ENCODE measurements around the gene ADGRG1.
"Not testable (repeated sequence)": the region's sequence is repeated elsewhere in the genome, so short reads cannot be mapped to it uniquely, and the experiment has no call there.

Gene ADGRG1

DNA sequence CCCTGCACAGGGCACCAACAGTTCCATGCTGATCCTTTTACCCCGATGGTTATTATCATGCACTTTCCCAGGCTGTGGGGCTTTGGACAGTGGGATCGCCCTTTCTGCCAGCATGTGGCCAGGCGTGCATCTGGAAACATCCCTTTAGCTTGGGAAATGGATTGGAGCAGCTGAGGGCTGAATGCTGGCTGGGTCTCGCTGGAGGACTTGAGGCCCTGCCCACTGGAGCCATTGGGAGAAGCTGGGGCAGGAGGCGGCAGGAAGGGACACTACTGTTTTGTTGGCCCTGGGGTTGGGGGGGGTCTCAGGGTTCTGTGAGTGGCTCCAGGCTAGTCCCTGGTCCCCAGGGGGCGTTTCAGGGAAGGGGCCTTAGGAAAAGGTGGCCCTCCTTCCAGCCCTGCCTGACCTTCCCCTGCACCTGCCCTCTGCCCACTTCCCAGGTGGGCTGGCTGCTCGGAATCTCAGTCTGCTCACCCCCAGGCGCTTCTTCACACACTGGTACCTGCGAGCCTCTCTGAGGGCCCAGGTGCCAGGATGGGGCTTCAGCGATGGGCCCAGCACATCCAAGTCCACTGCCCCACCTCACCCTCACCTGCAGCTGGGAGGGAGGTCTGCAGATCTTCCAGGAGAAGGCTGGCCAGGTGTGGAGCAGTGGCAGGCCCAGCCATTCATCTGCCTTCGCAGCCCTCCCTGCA lies 38.1 kb downstream of the ADGRG1 start:
- DNase-seq (ENCODE audit: low read depth) = no peak

DNA sequence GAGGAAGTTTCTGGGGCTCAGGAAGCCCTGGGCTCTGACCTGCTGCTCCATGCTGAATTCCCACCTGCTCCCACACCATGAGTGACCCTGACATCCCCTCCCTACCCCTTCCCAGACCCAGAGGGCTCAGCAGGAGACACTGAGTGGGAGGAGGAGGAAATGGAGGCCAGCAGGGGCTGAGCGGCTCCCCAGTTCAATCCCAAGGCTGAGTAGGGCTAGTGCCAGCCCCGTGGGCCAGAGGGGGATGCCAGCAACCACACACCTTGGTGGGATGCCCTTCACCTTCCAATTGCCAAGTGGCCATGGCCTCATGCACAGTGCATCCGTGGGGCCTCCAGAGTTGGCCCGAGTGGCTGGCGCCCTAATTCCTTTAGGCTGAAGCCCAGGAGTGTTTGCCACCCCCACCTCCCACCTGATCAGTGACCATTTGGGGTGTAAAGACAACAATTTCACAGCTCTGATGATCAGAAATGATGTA lies 38.7 kb downstream of the ADGRG1 start:
- no peak for DNase-seq (ENCODE audit: low read depth)

DNA sequence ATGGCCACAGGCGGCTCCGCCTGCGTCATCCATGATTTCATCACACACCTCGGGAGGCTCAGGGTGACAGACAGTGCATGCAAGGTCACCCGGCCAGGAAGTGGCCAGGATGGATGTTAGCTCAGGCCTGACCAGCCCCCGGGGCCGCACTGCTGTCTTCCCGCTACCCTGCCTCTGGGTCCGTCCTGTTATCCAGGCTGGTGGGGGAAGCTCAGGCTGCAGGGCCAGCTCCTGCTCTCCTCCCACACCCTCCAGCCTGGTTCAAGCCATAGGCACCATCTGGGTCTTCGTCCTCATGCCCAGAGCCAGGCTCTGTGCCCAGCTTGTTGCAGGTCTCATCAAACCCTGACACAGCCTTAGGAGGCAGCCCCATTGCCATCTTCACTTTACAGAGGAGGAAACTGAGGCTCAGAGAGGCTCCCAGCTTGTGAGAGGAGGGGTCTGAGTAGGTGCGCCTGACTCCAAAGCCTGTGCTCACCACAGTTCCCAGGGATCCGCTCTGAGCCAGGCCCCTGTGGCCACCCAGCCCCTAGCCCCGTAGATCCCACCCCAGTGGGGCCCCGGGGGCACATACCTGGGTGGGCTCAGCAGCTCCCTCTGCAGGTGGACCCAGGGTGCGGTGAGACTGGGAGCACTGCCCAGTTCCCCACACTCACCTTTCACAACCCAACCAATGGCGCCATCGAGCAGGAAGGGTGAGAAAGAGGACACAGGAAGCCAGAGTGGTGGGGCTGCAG lies 39.3 kb downstream of the ADGRG1 start:
- no peak for DNase-seq (ENCODE audit: low read depth)

DNA sequence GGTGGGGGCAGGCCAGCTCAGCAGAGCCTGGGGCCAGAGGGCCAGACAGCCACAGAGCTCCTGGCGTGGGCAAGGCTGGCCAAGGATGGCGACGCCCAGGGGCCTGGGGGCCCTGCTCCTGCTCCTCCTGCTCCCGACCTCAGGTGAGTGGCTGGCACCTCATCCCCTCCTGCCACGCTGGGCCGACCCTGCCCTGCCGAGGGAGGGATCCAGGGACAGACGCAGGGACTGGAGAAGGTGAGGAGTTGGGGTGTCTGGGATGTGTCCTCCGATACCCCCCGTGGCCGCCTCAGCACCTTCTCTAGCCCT lies 39.8 kb downstream of the ADGRG1 start, which contains the start of gene ADGRG3:
Gene ADGRG3 (plus strand): TSS at position 44 of the 309 bp plus-strand sequence. CDS start 42 bp downstream, at position 86.
- no peak for DNase-seq (ENCODE audit: low read depth)

DNA sequence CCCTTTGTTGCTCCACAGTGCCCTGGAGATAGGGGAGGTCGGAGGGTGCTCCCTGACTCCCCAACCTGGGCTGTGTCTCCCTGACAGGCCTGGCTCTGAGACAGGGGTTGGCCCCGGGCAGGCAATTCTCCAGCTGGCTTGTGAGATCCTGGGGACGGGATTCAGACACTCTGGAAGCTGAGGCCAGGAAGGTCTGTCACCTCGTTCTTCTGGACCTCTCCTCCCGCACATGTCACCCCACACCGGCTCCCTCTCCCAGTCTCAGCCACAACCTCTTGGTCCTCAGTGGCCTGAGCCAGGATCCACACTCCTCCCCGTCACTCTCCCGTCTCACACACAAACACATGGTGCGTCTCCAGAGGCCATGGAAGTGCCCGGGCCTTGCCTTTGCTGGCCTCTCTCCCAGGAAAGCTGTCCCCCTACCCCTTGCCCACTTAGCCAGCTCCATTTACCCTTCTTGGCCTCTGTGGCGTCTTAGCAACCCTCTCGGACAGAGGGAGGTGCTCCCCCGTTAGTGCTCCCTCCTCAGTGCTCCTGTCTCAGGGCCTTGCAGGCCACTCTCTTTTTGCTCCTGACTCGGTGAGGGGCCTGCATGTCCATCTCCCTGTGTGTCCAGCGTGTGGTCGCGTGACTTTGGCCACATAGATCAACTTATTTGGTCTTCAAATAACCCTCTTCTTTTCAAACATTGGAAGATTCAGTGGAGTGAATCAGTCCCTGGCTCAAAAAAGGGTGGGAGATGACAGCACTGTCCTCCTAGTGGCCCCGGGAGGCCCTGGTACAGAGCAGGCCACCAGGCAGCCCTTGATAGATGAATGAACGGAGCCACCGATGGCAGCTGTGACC lies 40.4 kb downstream of the ADGRG1 start:
- DNase-seq (ENCODE audit: low read depth) = no peak

DNA sequence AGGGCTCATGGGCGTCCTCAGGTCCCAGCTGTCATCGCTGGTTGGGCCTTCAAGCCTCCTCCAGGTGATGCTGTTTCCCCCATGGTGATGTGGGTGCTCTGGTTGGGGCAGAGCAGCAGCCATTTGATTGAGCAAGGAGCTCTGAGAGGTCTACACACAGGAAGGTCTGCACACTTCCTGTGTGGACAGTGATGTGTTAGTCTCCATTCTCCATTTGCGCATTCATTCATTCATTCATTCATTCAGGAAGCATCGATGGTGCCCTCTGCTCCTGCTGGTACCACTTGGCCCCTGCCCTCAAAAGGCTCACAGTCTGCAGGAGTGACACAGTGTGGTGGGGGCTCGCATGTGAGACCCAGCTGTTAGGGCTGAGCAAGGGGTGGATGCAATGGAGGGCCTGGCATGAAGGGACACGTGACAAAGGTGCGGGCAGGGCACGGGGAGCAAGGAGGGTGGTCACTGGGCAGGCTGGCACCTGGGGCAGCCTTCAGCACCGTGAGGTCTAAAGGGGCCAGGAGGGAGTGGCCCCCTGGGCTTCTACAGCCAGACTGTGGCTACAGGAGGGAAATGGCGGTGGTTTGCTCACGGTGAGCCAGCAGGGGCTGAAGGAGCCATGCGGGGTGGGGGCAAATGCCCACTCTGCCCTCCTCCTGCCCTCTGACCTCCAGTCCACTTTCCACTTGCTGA lies 41.2 kb downstream of the ADGRG1 start:
- no peak for DNase-seq (ENCODE audit: low read depth)

DNA sequence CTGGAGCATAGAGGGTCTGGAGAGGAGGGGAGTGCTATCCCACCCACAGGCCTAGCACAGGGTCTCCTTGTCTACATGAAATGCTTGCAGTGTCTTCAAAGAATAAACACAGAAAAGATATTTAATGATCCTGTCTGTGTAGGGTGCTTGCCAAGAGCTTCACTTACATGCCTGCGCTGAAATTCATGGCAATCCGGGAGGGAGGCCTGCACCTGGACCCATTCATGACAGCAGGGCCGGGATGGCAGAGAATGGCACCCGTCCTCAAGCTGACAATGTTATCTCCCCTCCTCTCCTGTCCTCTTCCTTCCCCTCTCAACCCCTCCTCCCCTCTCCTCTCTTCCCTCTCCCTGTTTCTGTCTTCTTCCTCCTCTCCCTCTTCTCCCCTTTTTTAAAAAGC lies 41.8 kb downstream of the ADGRG1 start:
- DNase-seq (ENCODE audit: low read depth) = no peak

DNA sequence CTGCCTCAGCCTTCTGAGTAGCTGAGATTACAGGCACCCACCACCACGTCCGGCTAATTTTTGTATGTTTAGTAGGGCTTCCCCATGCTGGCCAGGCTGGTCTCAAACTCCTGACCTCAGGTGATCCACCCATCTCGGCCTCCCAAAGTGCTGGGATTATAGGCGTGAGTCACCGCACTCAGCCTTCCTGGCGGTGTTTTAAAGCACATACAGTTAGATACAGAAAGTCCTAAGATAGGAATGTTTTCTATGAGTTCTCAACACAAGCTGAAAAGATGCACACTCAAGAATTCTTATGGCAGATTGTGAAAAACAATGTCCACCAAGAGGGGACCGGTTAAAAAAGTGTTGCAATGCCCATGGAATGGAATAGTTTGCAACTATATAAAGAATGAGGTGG lies 43.0 kb downstream of the ADGRG1 start:
- not testable (repeated sequence) for DNase-seq (ENCODE audit: low read depth)

DNA sequence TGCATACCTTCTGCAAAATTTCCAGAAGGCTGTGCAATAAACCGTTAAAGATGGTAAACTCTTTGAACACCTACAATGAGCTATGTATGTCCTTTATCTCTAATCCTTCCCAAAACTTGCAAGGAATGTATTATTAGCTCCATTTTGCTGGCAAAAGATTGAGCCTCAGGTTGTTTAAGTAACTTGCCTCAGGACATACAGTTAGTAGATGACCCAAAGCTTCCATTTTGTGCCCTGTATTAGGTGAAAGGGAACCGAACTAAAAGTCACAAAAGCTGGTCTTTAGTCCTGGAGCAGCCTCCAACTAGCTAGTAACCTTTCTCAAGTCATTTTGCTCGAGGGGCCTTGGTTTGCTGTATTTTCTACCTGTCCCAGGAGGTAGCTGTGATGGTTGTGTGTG lies 44.0 kb downstream of the ADGRG1 start:
- no peak for DNase-seq (ENCODE audit: low read depth)

DNA sequence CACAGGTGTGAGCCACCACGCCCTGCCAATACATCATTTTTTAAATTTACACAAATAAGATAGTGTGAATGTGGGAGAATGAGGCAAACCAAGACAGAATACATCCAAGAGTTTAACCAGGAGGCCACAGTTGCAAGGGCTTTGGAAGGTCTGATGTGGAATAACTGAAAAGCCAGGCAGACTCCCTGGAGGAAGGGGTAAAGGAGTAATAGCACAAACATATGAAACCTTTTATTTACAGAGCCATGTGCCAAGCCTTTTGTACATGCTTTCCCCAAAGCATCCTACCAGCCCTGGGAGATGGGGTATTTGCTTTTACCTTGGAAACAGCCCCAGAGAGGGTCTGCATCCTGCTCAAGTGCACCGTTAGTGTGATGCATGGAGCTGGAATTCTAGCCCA lies 44.4 kb downstream of the ADGRG1 start:
- DNase-seq (ENCODE audit: low read depth) = no peak

DNA sequence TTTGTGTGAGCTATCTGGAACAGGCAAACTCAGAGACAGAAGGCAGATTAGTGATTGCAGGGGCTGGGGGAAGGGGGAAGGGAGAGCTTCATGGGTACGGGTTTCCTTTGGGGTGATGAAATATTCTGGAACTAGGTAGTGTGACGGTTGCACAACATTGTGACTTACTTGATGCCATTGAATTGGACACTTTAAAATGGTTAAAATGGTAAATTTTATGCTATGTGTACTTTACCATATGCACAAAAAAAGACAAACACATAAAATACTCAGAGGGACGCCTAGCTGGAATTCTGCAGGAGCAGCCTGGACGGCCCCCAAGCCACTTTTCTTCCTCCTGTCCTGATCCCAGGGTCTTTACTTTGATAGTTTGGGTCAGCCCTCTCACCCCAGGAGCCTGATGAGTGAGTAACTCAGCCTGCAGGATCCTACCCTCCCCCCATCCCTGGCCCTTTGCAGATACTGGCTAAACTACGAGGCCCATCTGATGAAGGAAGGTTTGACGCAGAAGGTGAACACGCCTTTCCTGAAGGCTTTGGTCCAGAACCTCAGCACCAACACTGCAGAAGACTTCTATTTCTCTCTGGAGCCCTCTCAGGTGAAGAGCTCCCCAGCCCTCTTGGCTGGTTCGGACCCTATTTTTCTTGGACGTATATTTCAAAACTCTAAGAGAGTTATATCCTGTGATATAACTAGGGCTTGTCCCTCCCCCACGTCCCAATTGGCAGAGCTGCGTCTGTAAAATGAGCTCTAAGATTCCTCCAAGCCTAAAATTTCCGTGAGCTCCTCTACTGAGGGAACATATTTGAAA lies 47.5 kb downstream of the ADGRG1 start:
- no peak for DNase-seq (ENCODE audit: low read depth)

DNA sequence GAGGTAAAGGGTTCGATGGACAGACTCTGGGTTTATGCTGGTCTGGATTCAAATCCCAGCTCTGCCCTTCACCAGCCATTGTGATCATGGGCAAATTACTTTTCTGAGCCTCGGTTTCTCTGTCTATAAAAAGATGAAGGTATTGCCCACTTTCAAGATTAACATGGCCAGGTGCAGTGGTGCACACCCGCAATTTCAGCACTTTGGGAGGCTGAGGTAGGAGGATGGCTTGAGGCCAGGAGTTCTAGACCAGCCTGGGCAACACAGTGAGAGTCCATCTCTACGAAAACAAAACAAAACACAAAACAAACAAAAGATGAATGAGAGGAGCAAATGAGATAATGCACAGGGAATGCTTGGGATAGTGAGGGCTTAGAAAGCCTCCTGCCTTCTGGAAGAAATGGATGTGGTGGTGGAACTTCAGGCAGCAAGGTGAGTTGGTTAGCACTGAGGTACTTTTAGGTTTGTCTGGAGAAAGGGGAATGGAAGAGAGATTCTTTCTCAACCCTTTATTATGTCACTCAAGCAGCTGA lies 48.2 kb downstream of the ADGRG1 start:
- no peak for DNase-seq (ENCODE audit: low read depth)

DNA sequence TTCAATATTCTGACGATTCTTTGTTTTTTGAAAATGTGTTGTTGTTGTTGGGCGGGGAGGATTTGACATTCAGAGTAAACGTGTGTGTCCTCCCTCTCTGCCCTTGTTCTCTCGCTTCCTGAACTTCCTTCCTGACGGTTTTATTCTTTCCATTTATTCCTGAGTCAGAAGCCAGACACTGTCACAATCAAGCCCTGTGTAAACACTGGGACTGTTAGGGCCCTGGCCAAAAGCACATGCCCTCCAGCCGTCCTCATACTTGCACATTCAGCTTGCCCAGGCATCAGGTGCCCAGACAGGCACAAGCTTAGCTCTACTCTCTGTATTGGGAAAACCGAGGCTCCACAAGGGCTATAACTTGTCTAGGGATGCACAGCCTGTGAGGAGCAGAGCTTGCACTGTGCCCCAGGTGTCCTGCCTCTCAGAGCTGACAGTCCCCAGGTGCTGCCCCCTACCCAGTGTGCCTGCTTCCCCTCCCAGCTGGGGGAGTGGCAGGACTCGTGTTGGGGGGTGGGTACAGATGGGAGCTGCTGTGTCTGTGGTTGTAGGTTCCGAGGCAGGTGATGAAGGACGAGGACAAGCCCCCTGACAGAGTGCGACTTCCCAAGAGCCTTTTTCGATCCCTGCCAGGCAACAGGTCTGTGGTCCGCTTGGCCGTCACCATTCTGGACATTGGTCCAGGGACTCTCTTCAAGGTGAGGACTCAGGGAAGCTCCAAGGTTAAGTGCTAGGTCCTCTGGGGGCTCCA lies 49.4 kb downstream of the ADGRG1 start:
- no peak for DNase-seq (ENCODE audit: low read depth)

DNA sequence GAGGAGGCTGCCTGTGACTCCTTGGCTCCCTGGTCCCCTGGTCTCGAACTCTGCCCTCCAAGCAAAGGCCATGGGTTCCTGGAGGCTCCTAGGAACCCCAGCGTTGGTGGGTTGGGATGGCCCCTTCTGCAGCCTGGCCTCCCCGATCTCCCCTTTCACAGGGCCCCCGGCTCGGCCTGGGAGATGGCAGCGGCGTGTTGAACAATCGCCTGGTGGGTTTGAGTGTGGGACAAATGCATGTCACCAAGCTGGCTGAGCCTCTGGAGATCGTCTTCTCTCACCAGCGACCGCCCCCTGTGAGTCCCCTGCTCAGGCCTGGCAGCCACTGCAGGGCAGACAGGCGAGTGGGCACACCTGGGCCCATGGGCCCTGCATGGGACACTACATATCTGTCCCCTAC lies 50.6 kb downstream of the ADGRG1 start:
- DNase-seq (ENCODE audit: low read depth) = no peak

DNA sequence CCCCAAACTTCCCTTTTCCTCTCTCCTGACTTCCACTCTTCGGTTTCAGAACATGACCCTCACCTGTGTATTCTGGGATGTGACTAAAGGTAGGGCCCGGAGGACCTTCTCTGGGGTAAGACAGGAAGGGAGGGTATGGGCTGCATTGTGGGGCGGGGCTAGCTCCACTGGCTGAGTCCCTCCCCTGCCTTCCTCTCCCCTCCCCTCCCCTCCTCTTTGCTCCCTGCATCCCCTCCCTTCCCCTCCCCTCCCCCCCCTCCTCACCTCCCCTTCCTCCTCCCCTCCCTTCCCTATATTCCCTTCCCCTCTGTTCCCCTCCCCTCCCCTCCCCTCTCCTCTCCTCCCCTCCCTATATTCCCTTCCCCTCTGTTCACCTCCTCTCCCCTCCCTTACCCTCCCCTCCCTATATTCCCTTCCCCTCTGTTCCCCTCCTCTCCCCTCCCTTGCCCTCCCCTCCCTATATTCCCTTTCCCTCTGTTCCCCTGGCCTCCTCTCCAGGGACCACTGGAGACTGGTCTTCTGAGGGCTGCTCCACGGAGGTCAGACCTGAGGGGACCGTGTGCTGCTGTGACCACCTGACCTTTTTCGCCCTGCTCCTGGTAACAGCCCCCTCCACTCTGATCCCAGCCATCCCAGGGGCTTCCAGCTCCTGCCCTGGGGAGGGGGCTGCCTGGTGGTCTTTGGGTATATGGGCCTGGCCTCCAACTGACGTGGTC lies 51.5 kb downstream of the ADGRG1 start:
- no peak for DNase-seq (ENCODE audit: low read depth)

DNA sequence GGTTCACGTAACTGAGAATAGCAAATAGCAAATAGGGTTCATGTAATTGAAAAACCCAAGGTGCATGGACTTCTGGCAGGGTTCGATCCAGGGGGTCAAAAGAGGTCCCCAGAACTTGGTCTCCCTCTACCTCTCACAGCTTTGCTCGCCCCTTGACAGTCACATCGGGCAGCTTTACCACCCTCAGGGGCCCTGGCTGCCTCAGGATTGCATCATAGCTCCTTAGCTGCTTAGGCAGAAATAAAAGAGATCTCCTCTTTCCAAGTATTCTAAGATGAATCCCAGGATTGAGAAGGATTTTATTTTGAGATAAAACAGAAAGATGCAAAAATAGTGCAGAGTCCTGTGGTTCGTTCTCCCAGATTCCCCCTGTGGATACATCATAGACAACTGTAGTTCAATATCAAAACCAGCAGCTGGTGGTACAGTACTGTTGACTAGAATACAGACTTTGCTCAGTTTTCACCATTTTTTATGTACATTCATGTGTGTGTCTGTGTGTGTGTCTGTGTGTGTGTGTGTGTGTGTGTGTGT lies 52.5 kb downstream of the ADGRG1 start:
- no peak for DNase-seq (ENCODE audit: low read depth)

DNA sequence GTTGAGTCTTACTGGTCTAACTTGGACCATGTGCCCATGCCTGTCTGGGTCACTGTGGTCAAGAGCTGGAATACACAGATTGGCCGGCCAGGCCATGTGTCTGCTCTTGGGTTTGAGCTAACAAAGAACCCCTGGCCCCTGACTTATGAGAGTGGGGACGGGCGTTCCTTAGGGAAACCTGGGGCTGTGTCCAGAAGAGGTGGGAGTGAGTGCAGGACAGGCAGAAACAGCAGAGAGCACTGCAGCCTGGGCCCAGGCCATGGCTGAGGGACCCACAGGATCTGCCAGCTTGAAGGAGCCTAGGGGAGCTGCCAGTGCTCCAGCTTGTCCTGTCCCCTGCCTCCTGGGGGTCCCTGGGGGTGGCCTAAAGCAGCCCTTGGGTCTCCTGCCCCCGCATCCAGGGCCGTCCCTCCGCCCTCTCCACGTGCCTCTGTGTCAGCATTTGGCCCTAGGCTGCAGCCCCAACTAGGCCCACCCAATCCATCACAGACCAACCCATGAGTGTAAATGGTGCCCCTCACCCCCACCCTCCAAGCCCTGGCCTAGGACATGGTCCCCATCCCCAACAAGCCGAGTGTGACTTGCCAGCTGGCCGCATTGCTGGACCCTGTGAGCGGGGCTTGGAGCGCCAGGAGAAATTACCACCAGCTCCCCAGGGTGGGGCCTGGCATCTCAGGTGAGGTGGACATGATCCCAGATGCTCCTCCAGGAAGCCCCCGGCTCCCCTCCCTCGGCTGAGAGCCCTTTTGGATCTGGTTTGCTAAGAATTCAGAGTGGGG lies 53.7 kb downstream of the ADGRG1 start:
- DNase-seq (ENCODE audit: low read depth) = no peak

DNA sequence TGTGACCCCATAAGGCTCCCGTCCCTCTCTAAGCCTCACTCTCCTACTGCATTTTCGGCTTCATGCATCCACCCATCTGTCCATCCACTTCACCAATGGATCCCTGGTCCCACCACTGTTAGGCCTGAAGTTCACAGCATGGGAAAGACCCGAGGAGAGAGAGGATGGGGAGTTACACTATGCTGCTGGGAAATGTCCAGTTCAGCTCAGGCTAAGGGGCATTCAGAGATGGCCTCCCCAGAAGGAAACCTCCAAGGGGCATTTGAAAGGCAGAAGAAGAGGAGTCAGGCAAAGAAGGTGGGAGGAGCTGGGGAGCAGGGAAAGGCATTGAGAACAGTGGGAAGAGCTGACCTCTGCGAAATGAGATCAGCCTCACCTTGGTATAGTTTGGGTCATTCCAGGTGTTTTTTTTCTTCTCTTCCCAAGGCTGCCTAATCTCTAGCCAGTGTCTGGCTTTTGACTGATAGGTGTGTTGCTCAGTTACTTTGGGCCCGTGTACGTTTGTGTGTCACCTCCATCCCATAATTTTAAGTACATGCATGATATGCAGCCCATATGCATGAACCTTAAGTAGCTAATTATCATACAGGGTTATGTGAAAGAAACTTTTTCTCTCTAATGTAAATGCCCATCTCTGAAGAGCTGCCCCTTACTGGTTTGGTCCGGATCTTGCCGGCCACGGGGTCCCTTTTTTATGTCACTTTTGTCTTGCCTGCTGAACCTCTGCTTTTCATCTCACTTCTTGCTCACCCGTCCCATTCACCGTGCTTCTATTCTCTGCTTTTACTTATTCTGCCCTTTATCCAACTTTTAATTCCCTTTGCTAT lies 54.6 kb downstream of the ADGRG1 start:
- no peak for DNase-seq (ENCODE audit: low read depth)

Measured in activated T-helper 9 cell treated with anti-CD3 and anti-CD28 coated beads, Interleukin-2, amount 50 U/mL, for 16 hours (primary cell).